ENCODE measurements around the gene DCLK1. TPM values are rescaled to one million over a fixed set of nuclear protein-coding genes. Genes with fewer than 3 reads are reported as not detected.
A peak's percentile ranks its signal among the peaks of the same experiment; 100 is the strongest.
"Not testable (repeated sequence)": the region's sequence is repeated elsewhere in the genome, so short reads cannot be mapped to it uniquely, and the experiment has no call there.

DCLK1 gene
- total RNA-seq, 1 donor from 2014 or later: 2.2 TPM

DNA sequence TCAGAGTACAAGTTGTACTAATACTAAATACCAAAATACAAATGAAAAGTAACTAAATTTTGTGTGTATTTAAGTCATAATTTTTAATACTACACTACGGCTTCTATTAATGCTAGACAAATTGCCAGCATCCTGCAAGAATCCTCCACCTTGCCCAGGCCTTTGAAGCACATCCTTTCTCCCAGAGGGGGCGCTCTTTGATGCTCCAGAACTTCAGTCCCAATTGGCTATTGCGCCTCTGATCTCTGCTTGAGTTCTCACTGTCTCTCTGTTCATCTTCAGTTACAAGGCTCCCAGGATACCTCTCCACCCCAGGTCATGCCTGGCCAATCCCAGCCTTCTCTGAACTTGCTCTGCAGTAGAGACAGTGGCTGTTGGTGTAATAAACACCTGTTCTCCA lies 141.0 kb downstream of the DCLK1 start:
- no peak for DNase-seq (ENCODE audit: extremely low read depth, low read depth, low spot score)

DNA sequence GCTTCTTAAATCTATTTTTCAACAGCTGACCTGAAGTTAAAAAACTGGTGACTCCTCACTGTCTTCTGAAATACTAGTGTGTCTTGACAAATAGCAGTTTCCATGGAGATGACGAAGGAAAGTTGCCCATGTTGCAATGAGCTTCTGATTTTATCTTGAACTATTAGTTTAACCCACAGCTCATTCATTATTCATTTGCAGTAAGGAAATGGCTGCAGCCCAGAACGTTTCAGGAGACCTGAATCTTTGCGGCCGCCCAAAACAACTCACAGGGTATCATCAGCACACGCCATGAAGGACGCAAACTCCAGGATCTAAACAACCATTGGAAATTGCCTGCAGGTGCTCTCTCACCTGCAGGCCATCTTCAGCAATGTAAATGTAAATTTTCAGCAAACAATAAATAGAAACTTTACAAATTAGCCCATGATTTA lies 142.5 kb downstream of the DCLK1 start:
- no peak for DNase-seq (ENCODE audit: extremely low read depth, low read depth, low spot score)

DNA sequence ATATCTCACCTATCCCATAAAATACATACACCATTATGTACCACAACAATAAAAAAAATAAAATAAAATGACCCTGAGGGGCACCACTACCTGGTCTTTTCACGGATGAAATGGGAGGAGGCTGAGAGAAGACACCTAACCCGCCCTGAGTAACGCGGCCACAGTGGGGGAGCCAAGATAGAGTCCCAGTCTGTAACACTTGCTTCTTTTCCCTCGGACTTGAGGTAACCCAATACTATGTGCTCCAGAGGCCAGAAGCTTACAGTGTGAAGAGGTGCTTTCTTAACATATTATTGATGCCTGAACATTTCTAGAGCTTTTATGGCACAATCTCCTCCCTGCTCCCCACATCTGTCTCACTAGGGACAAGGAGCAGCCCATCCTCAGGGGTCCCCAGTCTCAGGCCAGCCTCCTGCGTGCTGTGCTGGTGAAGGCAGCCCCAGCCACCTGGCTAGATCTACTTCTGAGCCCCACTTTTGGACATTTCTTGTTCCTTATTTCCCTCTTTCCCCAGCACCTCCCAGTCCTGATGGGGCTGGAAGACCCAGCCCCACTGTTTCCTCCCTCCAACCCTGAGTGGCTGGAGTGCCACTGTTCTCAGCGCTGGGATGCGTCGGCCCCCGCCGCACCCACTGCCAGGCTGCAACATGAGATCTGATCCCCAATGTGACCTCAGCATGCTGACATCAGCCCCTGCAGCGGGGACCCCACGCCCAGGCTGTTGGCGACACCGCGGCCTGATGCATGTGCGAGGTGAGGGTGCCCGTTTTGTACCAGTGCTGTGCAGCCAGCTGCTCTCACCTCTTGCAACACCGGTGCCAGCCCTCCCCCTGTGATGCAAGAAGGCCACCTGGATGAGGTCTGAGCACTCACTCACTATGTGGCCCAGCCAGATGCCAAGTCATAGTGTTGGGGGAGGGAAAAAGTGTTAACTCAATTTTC lies 143.3 kb downstream of the DCLK1 start:
- no peak for DNase-seq (ENCODE audit: extremely low read depth, low read depth, low spot score)

DNA sequence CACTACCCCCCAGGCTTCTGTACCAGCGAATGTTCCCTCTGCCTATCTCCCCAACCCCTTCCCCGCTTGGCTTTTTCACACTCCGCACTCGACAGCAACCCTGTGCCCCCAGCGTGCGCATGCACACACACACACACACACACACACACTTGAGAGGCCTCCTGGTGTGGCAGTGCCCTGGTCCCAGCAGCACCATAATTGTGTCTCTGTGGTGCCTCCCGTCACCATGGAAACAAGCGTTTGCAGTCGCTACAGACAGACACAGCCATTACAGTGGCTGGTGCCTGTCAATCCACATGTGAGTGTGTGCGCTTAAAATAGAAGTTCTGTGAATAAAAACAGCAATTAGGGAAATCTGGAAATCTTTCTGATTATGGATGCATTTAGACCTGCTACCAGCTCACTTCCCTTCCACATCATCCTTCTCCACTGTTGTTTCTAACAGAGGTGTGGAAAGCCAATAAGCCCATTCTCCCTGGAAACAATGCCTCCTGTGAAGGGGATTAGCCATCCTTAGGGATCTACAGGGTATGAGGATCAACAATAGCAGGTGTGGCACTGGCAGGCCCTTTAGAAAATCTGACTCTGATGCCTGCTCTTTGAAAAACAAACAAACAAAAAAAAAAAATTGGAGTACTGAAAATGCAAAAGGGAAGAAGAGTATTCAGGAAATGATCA lies 146.3 kb downstream of the DCLK1 start:
- DNase-seq (ENCODE audit: extremely low read depth, low read depth, low spot score): no peak

DNA sequence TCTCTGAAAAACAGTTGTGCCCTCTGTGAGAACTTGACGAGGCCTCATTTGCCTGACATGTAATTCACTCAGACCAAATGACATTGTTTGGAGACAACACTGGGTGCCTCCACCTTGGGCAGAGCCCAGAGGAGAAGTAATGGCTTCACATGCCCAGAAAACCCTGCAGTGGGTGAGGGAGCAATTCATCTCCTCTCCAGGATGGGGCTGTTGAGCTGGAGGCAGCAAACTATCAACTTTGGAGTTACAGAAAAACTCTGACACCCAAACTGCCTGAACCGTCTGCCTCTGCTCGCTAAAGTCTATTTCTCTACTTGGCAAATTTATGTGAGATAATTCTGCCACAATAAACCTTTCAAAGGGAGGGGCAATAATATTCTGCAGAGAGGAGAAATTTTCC lies 146.9 kb downstream of the DCLK1 start:
- DNase-seq (ENCODE audit: extremely low read depth, low read depth, low spot score): no peak

DNA sequence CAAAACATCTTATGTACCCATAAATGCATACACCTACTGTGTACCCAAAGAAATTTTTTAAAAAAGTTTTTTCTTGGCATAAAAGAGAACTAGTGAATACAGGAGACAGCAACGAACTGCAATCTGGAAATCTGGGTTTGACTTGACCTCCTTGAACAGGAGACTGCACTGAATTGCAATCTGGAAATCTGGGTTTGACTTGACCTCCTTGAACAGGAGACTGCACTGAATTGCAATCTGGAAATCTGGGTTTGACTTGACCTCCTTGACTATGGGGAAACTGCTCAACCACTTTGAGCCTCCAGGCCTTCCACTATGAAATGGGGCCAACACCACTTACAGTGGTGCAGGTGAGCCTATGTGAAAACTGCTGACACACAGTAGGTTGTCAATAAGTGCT lies 147.5 kb downstream of the DCLK1 start:
- not testable (repeated sequence) for DNase-seq (ENCODE audit: extremely low read depth, low read depth, low spot score)

DNA sequence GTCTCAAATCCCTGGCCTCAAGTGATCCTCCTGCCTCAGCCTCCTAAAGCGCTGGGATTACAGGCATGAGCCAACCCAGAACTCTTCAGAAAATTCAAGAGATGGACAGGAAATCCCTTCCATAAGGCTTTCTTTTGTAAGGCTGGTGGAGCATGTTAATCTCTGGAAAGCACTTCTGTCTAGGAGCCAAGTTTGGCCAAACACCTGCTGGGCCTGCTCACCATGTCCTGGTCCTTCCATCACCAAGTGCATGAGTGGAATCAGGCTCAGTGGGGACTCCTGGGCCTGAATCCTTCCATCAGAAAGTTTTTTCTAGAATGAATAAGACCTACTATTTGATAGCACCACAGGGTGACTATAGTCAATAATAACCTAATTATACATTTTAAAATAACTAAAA lies 148.0 kb downstream of the DCLK1 start:
- DNase-seq (ENCODE audit: extremely low read depth, low read depth, low spot score): no peak

DNA sequence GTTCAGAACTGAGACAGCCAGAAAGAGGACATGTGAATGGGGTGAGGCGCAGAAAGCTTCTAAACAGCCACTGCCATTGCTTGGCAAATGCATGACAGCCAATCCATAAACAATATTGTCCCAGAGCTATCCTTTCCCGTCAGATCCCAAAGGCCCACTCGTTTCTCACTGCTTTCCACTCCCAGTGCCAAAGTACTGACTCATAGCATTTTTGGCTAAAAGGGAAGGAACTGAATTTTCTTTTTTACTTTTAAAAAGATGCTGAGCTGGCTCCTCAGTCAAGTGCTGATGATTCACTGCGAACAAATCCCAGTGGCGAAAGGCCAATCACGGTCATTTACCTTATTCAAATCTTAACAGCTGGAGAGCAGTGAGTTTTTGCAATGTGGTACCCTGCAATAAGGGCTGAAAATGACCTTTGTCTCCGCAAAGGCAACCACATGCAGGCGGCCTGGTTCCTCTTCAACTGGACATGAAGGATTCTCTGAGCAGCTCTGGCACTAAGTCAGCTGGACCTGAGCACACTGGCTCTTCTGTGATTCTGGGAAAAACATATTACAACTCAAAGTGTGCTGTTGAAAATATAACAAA lies 151.7 kb downstream of the DCLK1 start:
- no peak for DNase-seq (ENCODE audit: extremely low read depth, low read depth, low spot score)

DNA sequence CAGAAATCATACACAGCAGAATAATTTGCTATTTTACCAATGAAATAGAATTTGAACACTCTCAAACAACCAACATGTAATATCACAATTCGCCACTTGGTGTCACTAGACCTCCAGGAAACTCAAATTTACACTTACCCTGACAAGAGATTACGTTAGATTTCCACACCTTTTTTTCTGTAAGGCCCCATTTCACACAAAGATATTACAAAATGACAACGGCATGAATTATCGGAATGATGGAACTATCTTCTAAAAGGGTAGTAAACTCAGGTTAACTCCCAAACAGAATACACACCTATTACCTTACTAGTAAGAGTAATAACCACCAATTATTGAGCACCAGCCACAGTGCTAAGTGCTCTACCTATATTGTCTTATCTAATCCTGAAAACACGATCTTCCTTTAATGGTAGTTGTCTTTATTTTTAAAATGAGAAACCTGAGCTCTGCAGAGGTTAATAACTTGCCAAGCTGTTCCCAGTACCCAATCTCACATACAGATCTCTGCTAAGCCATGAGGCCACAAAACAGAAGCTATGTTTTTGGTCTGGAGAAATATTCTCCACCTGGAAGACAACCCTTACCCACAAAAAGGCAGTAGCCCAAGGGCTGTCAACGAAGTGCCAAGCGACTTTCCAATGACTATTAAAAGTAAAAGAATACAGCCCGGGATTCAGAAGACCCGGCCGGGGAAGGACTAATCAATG lies 152.4 kb downstream of the DCLK1 start:
- DNase-seq (ENCODE audit: extremely low read depth, low read depth, low spot score): peak; percentile 73

DNA sequence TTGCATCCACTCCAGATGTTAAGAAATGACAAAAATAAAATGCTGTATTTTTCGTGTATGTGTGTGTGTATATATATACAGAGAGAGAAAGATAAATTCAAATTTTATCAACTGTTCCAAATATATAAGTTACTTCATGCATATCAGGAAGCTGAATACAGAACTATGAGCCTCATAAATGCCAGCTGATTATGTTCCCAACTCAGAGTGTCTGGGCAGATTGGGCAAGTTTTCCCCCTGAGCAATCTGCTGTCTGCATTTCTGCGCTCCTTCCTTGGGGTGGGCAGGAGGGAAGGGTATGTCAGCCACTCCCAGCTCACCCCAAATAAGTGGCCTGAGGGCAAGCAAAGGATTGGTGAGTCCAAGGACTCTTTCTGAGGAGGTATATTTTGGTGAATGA lies 154.1 kb downstream of the DCLK1 start:
- DNase-seq (ENCODE audit: extremely low read depth, low read depth, low spot score): no peak

DNA sequence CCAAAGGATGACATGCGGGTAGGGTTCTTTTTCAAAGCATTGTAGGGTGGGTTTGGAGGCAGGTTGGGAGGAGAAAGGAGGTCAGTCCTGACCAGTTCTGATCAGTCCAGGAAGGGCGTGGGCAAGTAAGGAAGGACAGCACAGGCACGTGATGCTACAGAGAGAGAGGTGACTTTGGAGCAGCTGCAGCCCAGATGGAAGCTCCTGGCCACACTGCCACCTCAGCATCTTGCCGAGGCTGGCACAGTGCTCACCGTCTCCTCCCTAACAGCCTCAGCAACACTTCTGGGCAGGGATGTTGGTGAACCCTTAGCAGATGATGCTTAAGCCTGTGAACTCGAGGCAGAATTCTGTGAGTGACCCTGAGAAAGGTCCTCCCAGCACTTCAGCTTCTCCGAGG lies 155.1 kb downstream of the DCLK1 start:
- no peak for DNase-seq (ENCODE audit: extremely low read depth, low read depth, low spot score)

DNA sequence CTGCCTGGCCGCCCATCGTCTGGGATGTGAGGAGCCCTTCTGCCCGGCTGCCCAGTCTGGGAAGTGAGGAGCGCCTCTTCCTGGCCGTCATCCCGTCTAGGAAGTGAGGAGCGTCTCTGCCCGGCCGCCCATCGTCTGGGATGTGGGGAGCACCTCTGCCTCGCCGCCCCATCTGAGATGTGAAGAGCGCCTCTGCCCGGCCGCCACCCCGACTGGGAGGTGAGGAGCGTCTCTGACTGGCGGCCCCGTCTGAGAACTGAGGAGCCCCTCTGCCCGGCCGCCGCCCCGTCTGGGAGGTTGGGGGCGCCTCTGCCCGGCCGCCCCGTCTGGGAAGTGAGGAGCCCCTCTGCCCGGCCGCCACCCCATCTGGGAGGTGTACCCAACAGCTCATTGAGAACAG lies 164.2 kb downstream of the DCLK1 start:
- DNase-seq (ENCODE audit: extremely low read depth, low read depth, low spot score): not testable (repeated sequence)

DNA sequence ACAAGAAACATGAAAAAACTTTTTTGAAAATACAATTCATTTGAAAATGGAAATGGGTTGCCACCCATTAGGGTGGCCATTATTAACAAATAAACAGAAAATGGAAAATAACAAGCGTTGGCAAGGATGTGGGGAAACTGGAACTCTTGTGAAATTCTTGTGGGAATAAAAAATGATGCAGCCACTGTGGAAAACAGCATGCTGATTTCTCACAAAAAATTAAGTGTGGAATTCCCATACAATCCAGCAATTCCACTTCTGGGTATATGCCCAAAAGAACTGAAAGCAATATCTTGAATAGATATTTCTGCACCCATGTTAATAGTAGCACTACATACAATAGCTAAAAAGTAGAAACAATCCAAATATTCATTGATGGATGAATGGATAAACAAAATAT lies 165.2 kb downstream of the DCLK1 start:
- no peak for DNase-seq (ENCODE audit: extremely low read depth, low read depth, low spot score)

DNA sequence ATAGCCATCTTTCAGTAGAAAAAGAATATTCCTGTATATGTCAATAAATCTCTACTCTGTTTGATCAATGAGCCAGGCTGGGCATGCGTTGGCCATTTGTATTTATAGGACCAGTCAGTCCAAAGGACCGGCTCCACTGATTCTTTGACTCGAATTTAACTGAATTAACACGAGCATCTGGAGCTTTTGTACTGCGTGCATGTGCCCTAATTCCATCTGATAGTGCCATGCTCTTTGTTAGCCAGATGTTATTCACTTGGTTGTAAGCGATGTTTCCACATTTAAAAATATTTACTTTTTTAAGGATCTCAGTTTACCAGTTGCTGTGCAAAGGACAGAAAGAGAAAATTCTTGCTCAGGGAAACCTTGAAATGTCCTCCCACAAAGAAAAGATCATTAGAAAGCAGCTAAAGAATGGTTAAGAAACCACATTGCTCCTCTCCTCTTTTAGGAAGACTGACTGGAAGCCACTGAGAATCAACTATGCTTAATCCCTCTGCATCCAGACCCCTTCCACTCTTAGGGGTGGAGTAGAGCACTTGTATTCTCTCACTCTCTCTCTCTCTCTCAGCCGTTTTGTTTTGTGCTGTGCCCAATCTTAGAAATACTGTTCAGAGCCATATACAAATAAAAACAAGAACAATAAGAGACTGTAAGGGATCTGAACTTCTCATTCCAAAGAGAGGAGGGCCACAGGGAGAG lies 165.8 kb downstream of the DCLK1 start:
- no peak for DNase-seq (ENCODE audit: extremely low read depth, low read depth, low spot score)

DNA sequence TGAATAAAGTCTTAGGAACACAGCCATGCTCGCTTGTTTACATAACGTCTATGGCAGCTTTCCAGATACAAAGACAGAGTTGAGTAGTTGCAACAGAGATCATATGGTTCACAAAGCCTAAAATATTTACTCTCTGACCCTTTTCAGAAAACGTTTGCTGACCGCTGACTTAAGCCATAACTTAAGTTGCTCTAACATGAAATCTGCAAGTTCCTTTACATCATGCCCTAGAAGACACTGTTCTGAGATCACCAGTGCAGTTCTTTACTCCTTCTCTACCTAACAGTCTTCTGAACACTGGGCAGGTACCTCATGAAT lies 166.4 kb downstream of the DCLK1 start:
- no peak for DNase-seq (ENCODE audit: extremely low read depth, low read depth, low spot score)

DNA sequence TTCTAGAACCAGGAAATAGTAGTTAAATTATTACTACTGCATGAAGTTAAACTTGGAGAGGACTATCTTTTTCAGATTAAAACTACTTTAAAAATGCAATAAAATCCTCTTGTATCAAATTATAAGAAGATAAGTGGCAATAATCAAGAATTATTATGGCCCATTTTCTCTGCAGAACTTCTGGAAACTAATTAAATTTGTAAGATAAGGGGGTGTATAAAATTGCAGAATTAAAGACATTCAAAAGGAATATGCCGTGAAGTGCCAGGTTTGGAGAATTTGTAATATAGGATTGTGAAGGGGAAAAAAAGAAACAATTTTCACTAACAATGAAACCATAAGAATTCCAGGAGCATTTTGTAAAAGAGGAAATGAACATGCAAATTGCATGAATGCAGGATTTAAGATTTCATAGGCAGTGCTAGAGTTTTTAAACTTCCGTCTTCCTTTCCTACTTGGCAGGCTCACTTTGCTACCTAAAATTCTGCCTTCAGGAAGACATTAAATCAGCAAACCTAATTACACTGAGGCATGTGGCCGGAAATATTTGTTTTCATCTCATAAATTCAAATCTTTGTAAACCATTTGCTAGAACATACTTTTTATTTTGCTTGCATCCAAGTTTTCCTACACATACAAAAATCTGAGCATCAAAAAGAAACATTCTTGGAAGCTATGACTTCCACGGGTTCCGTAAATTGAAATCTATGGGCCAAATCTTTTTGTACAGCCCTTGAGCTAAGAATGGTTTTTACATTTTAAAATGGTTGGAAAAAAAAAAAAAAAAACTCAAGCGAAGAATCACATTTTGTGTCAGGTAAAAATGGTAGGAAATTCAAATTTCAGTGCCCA lies 166.9 kb downstream of the DCLK1 start:
- DNase-seq (ENCODE audit: extremely low read depth, low read depth, low spot score): no peak

DNA sequence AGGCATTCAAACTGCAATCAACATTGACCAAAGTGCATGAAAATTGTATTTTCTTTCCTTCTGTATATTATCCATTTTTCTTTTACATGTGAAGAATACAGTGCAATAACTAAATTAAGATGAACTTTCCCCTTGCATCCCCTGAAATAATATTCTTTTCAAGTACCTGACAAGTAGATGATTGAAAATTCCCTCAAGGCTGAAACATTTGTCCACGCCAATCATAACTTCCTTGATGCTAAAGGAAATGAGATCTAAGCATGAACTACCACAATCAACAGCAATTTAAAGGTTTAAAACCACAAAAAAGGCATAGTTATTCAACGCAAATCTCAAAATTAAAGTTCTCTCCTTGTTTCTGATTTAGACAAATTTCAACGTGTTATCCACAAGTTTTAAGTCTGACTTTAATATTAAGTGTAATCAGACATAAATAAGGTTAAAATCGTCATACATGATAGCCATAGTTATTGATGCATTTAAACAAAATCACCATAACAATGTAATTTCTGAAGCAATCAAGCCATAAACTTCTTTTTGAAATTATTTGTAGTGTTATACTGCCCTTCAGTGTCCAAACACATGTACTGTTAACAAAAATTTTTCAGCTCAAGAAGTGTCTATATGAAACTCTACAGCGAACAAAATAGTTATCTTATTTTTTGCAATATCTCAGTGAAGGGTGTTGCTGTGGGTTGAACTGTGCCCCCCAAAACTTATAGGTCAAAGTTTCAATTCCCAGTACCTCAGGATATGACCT lies 169.5 kb downstream of the DCLK1 start:
- no peak for DNase-seq (ENCODE audit: extremely low read depth, low read depth, low spot score)

DNA sequence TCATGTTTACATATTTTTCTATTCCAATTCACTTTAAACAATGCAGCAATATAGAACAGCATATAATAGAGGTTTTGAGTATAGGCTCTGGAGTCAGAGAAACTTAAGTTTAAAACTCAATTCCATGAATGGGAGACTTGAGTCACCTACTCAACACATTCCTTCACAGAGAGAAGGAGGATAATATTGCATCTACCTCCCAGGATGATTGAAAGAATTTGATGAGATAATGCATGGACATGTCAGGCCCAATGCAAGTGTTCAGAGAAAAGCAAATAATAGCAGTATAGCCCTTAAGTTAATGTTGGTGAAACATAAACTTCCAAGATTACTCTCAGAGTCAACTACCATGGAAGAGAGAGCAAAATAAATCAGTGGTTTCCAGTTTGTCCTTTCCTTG lies 170.2 kb downstream of the DCLK1 start:
- DNase-seq (ENCODE audit: extremely low read depth, low read depth, low spot score): no peak

DNA sequence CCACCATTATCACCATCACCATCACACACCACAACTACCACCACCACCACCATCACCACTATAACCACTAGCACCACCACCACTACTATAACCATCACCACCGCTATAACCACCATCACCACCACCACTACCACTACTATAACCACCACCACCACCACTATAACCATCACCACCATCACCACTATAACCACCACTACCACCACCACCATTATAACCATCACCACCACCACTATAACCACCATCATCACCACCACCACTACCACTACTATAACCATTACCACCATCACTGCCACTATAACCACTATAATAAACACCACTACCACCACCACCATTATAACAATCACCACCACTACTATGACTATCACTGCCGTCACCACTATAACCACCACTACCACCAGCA lies 173.2 kb downstream of the DCLK1 start:
- DNase-seq (ENCODE audit: extremely low read depth, low read depth, low spot score): no peak
